Dedifferentiated amniotic fluid mesenchymal stem cell (primary cell): ENCODE measurements around the gene INO80.
A peak's percentile ranks its signal among the peaks of the same experiment; 100 is the strongest.
"Not testable (repeated sequence)": the region's sequence is repeated elsewhere in the genome, so short reads cannot be mapped to it uniquely, and the experiment has no call there.

Experiments used
- DNase-seq: peaks from one replicate; pipeline ENCODE4 v3.0.0-alpha.2; 2016; ENCODE audit errors: extremely low spot score

INO80 gene

GRCh38 chr15:41116116-41116961 lies at the start of gene INO80:
INO80 (minus strand) TSS chr15:41116280; CDS start chr15:41096310, 19,970 bp downstream.
- peak; percentile 99 for DNase-seq

GRCh38 chr15:41161736-41162135 lies 45.7 kb upstream of the INO80 start:
- DNase-seq: no peak

- peak; percentile 26 for DNase-seq
Measured at GRCh38 chr15:41161336-41161735, 45.3 kb upstream of the INO80 start.

GRCh38 chr15:41160639-41161315 lies 44.7 kb upstream of the INO80 start:
- DNase-seq: no peak

- no peak for DNase-seq
Measured at GRCh38 chr15:41154412-41154811, 38.3 kb upstream of the INO80 start.

GRCh38 chr15:41153733-41154132 lies 37.7 kb upstream of the INO80 start:
- no peak for DNase-seq

- no peak for DNase-seq
Measured at GRCh38 chr15:41151451-41152005, 35.4 kb upstream of the INO80 start.

GRCh38 chr15:41150279-41150678 lies 34.2 kb upstream of the INO80 start:
- DNase-seq: no peak

- no peak for DNase-seq
Measured at GRCh38 chr15:41148065-41148464, 32.0 kb upstream of the INO80 start.

- no peak for DNase-seq
Measured at GRCh38 chr15:41139619-41140018, 23.5 kb upstream of the INO80 start.

- not testable (repeated sequence) for DNase-seq
Measured at GRCh38 chr15:41139112-41139511, 23.0 kb upstream of the INO80 start.

- not testable (repeated sequence) for DNase-seq
Measured at GRCh38 chr15:41135580-41135979, 19.5 kb upstream of the INO80 start.

- DNase-seq: no peak
Measured at GRCh38 chr15:41133454-41133853, 17.4 kb upstream of the INO80 start.

- not testable (repeated sequence) for DNase-seq
Measured at GRCh38 chr15:41132094-41132493, 16.0 kb upstream of the INO80 start.

GRCh38 chr15:41128174-41128902 lies 12.3 kb upstream of the INO80 start:
- DNase-seq: no peak

GRCh38 chr15:41125931-41126642 lies 10.0 kb upstream of the INO80 start:
- no peak for DNase-seq

GRCh38 chr15:41125063-41125669 lies 9.1 kb upstream of the INO80 start:
- DNase-seq: no peak

- DNase-seq: no peak
Measured at GRCh38 chr15:41124058-41124457, 8.0 kb upstream of the INO80 start.

GRCh38 chr15:41122849-41123248 lies 6.8 kb upstream of the INO80 start:
- DNase-seq: no peak

GRCh38 chr15:41121951-41122350 lies 5.9 kb upstream of the INO80 start:
- DNase-seq: no peak

- no peak for DNase-seq
Measured at GRCh38 chr15:41116962-41117252, 827 bp upstream of the INO80 start.
